ENCODE data around the gene RABGAP1L. TPM values are rescaled to one million over a fixed set of nuclear protein-coding genes. Genes with fewer than 3 reads are reported as not detected.
A peak's percentile ranks its signal among the peaks of the same experiment; 100 is the strongest.
"Not testable (repeated sequence)": the region's sequence is repeated elsewhere in the genome, so short reads cannot be mapped to it uniquely, and the experiment has no call there.

Gene RABGAP1L
- total RNA-seq, 1 donor from 2014 or later, result 17.0 TPM

- DNase-seq (ENCODE audit: low spot score) (no peak), ATAC-seq (no peak)
Observed at GRCh38 chr1:174153085-174153824, 6.1 kb upstream of the RABGAP1L start.

DNA sequence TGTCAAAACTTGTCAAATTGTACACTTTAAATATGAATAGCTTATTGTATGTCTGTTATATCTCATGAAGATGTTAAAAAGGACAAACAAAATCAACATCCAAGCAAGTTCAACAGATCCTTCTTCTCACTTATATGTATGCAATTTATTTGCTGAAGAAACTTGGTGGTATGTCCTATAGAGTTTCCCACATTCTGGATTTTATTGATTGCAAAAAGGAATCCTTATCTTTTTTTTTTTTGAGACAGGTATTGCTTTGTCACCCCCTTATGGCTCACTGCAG, 5.6 kb upstream of the RABGAP1L start:
- ATAC-seq, result no peak
- no peak for DNase-seq (ENCODE audit: low spot score)

DNA sequence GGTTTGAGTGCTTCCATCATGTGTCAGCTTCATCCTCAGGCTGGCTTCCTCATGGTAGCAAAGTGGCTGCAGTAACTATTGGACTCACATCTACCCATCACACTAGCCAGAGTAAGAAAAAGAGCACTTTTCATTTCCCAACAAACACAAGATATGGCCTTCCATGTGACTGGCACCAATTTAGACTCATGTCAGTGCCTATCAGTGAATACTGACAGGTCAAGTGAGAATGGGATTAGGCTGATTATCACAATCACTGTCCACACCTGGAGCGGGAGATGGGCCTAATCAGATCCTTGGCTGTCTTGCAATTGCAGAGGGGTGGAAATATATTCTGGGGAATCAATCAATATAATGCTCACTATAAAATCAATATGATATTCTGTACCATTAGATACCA, 2.9 kb upstream of the RABGAP1L start:
- ATAC-seq, result no peak
- DNase-seq (ENCODE audit: low spot score), result no peak

DNA sequence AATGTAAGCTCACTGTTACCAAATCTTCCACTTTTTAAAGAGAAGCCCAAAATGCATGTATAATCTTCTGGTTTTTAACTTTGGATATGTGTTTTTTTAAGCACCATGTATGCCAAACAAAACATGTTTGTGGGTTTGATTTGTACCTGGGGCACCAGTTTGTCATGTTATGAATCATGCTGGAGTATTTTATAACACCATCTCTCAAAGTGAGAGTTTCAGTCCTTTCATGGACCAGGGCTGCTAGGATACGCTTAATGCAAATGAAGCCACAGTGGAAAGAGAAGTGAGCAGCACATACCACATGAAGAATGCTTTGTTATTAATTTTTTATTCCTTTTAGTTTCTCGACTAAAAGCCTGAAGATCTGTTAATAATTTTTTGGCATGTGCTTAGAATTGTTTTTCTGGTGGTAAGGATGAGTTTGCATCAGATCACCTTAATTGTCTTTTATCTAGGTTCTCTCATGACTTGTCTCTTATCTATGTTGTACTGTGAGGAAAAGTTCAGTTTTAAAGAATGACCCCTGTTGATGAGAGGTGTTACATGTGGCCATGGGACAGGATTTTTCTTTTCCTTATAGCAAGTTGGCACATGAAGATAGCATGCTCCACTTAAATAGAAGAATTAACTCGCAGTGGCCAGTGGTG, 2.0 kb upstream of the RABGAP1L start:
- DNase-seq (ENCODE audit: low spot score) (no peak), ATAC-seq (no peak)

- no peak for ATAC-seq
Observed at GRCh38 chr1:174158767-174159251, 511 bp upstream of the RABGAP1L start.

GRCh38 chr1:174160109-174160473, 771 bp downstream of the RABGAP1L start:
- DNase-seq (ENCODE audit: low spot score) (peak; percentile 87), ATAC-seq (peak; percentile 64)

More at GRCh38 chr1:174158767-174159251, 511 bp upstream of the RABGAP1L start:
- DNase-seq (ENCODE audit: low spot score), result no peak

DNA sequence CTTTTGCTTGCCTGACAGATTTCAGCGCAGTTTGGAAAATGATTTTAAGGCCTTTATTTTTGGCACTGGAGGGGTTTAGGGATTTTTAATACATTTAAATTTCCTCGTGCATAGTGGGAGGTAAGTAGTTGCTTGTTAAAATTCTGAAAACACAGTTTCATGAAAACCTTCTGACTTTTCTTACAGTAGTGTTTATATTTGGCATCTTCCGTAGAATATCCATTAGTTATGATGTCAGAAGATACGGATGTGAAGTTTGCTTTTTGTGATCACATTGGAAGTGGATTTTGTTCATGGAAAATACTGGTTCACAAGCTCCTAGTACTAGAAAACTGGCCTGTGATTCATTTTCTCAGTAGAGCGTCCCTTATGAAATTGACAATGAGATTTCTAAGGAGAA, 1.3 kb downstream of the RABGAP1L start:
- ATAC-seq, result no peak
- no peak for DNase-seq (ENCODE audit: low spot score)

DNA sequence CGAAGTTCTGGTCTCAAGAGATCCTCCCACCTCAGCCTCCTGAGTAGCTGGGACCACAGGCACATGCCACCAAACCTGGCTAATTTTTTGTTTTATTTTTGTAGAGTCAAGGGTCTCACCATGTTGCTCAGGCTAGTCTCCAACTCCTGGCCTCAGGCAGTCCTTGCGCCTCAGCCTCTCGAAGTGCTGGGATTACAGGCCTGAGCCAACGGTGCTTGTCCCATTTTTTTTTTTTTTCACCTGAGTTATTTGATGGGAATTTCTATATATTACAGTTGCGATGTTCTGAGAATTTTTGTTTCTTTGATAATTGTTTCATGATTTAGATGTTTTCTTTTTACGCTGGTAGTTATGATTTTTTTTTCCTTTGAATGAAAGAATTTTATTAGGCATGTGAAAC, 2.5 kb downstream of the RABGAP1L start:
- no peak for ATAC-seq
- no peak for DNase-seq (ENCODE audit: low spot score)

DNA sequence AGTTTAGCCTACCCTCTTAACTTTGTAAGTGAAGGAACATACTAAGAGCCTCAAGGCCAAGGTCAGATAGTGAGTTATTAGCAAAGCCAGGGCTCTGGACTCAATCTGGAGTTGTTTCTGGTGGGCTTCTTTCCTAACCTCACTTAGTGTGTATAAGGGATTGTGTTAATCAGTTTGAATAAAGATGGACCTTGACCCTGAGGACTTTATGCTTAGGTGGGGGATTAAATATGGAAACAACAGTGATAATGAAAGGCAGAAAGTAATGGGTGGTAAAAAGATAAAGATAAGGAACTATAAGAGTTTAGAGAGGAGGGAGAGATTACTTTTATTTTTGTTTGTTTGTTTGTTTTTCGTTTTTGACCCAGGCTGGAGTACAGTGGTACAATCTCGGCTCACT, 5.5 kb downstream of the RABGAP1L start:
- ATAC-seq (no peak), DNase-seq (ENCODE audit: low spot score) (no peak)

DNA sequence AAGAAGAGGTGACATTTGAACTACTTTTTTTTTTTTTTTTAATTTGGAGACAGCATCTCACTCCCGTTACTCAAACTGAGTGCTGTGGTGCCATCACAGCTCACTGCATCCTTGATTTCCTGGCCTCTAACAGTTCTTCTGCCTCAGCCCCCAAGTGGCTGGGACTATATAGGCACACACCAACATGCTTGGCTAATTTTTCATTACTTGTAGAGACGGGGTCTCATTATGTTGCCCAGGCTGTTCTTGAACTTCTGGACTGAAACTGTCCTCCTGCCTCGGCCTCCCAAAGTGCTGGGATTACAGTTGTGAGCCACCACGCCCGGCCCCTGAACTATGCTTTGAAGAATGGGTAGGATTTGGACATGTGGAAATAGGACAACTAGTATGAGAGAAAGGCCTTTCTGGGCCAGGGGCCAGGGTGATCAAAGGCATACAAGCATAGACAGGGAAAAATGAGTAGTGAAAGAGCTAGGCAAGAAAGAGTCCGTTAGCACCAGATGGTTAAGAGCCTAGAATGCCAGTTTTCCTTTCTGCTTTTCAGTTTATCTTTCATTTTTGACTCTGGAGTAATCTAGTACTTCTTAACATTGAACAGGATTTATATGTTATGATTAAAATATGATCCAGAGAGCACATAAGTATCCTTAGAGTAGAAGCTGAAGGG, 6.3 kb downstream of the RABGAP1L start:
- peak; percentile 76 for DNase-seq (ENCODE audit: low spot score)
- ATAC-seq, result peak; percentile 96

DNA sequence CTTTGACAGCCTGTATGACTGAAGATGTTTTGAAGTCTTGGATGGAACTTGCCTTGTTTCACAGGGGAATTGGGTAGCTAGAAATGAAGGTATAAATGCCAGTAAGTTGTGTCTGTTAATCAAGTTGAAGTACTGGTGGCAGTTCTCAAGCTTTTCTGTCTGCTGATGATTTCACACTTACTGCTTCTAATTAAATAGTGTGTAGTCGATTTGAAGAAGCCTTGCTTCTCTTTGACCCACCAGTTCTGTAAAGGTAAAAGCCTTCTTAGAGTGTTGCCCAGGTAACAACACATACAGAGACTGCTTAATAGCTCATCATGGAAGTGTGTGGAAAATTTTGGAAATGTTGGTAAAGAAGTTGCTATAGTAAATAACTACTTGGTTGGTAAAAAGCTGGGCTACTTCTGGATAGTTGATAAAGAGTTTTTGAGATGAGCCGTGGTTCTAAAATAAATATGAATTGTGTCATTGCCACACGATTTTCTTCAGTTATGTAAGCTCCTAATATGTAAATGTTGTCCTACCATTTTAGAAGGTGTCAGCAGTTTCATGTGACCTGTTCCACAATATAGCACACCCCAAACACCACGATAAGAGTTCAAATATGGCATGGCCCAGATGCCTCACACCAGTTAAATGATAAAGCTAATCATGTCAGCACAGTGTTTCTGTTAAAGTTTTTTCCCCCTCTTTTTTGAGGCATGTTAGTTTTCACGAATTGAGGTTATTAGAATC, 7.4 kb downstream of the RABGAP1L start:
- DNase-seq (ENCODE audit: low spot score) (no peak), ATAC-seq (no peak)

GRCh38 chr1:174167265-174167803, 8.0 kb downstream of the RABGAP1L start:
- ATAC-seq, result no peak
- no peak for DNase-seq (ENCODE audit: low spot score)

- no peak for ATAC-seq
Observed at GRCh38 chr1:174169342-174169741, 10.0 kb downstream of the RABGAP1L start.

GRCh38 chr1:174171073-174171472, 11.8 kb downstream of the RABGAP1L start:
- no peak for ATAC-seq

More at GRCh38 chr1:174169342-174169741, 10.0 kb downstream of the RABGAP1L start:
- no peak for DNase-seq (ENCODE audit: low spot score)

DNA sequence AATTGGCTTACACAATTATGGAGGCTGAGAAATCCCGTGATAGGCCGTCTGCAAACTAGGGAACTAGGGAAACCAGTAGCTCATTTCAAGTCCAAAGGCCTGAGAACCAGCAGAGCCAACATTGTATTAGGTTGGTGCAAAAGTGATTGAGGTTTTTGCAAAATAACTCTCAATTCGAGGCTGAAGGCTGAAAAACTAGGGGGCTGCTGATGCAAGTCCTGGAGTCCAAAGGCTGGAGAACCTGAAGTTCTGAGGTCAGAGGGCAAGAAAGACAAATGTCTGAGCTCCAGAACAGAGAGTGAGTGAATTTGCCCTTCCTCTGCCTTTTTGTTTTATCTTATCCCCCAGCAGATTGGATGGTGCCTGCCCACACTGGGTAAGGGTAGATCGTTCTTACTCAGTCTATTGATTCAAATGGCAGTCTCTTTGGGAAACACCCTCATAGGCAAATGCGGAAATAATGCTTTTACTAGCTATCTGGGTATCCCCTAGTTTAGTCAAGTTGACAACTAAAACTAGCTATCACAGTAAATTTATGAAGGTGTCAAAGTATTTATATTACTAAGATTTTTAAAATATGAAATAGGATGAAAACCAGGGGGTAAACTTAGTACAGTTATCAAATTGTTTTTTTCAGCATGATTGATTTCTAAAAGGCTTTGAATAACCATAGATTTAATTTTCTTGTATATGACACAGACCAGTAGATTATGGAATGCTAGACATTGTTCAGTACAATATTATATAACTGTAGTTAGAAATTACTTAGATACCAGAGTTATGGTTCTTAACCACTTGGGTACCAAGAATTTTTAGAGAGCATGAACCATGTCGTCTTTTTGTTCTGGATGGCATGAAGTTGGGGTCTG, 15.4 kb downstream of the RABGAP1L start:
- DNase-seq (ENCODE audit: low spot score), result peak; percentile 47
- ATAC-seq, result peak; percentile 90

More at GRCh38 chr1:174171073-174171472, 11.8 kb downstream of the RABGAP1L start:
- DNase-seq (ENCODE audit: low spot score), result no peak

GRCh38 chr1:174178459-174178858, 19.1 kb downstream of the RABGAP1L start:
- not testable (repeated sequence) for ATAC-seq; DNase-seq (ENCODE audit: low spot score)

DNA sequence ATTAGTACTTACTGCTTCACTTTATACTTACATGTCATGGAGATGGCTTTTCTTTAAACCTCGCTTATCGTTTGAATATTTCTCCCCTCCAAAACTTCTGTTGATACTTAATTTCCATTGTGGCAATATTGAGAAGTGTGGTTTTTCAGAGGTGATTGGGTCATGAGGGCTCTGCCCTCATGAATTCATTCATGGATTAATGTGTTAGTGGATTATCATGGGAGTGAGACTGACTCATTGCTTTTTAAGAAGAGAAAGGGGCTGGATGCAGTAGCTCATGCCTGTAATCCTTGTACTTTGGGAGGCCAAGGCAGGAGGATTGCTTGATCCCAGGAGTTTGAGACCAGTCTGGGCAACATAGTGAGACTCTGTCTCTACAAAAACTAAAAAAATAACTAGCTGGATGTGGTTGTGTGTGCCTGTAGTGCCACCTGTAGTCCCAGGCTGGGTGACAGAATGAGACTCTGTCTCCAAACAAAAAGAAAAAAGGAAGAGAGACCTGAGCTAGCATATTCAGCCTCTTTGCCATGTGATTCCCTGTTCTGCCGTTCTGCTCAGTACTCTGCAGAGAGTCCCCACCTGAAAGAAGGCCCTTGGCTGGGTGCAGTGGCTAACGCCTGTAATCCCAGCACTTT, 30.2 kb downstream of the RABGAP1L start:
- DNase-seq (ENCODE audit: low spot score) (no peak), ATAC-seq (no peak)

DNA sequence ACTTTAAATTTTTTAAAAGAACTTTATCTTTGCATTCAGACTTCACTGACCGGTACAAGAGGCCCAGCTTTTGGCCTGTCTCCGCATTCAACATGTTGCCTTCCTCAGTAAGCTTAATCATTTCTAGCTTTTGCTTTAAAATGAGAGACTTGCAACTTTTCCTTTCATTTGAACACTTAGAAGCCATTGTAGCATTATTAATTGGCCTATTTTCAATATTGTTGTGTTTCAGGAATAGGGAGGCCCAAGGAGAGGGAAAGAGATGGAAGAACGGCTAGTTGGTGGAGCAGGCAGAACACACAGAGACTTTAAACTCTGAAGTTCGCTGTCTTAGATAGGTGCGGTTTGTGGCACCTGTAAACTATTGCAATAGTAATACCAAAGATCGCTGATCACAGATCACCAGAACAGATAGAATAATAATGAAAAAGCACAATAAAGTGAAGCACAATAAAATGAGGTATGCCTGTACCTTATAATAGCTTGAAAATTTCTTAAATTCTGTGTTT, 31.4 kb downstream of the RABGAP1L start:
- ATAC-seq (peak; percentile 75), DNase-seq (ENCODE audit: low spot score) (no peak)

DNA sequence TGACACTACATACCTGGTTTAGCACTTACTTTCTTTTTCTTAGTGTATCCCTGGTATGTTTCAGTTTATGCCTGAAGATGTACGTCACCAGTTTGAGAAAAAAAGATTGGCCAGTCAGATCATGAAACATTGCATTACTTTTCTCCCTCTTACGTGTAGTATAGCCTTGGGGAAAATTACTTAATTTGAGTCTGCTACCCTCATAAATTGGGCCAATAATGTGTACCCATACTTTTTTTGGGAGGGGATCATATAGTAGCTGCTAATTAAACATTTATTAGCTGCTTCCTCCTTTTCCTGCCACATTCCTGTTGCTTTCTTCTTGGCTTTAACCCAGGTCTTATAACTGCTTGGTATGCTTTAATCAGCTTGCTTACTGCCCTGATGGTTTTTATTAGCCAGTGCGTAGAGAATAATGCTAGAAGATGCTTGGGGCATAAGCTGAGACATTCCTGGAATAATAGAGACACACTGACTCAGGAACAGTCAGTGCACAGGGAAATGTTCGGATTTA, 32.1 kb downstream of the RABGAP1L start:
- no peak for DNase-seq (ENCODE audit: low spot score)
- ATAC-seq, result no peak
